ENCODE data around the gene CCL21.

The CCL21 gene

GRCh38 chr9:34665067-34665380 is 44.9 kb downstream of the CCL21 start:
- ATAC-seq = no peak; the same call in 2 of the 3 replicates
- no peak for TF ChIP-seq ZNF8 (CRISPR knock-in tag; IDR thresholded peaks at IDR 0.05)
- no peak for TF ChIP-seq PATZ1 (CRISPR knock-in tag; IDR thresholded peaks at IDR 0.05; ENCODE audit: borderline replicate concordance)
- TF ChIP-seq POU6F1 (CRISPR knock-in tag; IDR thresholded peaks at IDR 0.05; ENCODE audit: borderline replicate concordance, low read depth) = no peak
- TF ChIP-seq ZFP3 (CRISPR knock-in tag; IDR thresholded peaks at IDR 0.05) = no peak
- TF ChIP-seq CREB5 (CRISPR knock-in tag; IDR thresholded peaks at IDR 0.05; ENCODE audit: low read depth) = no peak
- no peak for TF ChIP-seq TCF4 (CRISPR knock-in tag; IDR thresholded peaks at IDR 0.05; ENCODE audit: borderline replicate concordance)
- no peak for TF ChIP-seq ARNTL (CRISPR knock-in tag; IDR thresholded peaks at IDR 0.05; ENCODE audit: borderline replicate concordance, low read depth)
- no peak for TF ChIP-seq ZNF70 (CRISPR knock-in tag; IDR thresholded peaks at IDR 0.05)
- no peak for TF ChIP-seq GLIS3 (CRISPR knock-in tag; IDR thresholded peaks at IDR 0.05)

- peak; percentile 80 for ATAC-seq
These were observed 45.5 kb downstream of the CCL21 start for GRCh38 chr9:34664281-34665066.

More at GRCh38 chr9:34664281-34665066, 45.5 kb downstream of the CCL21 start:
- TF ChIP-seq RARB (CRISPR knock-in tag; IDR thresholded peaks at IDR 0.05) (no peak), CSRNP3 (CRISPR knock-in tag; IDR thresholded peaks at IDR 0.05) (no peak), ZFP3 (CRISPR knock-in tag; IDR thresholded peaks at IDR 0.05) (no peak), TSHZ2 (CRISPR knock-in tag; IDR thresholded peaks at IDR 0.05) (no peak), OSR1 (CRISPR knock-in tag; IDR thresholded peaks at IDR 0.05) (no peak), BACH2 (CRISPR knock-in tag; IDR thresholded peaks at IDR 0.05; ENCODE audit: borderline replicate concordance) (no peak), ZNF8 (CRISPR knock-in tag; IDR thresholded peaks at IDR 0.05) (no peak), PPARA (CRISPR knock-in tag; IDR thresholded peaks at IDR 0.05; ENCODE audit: borderline replicate concordance) (no peak), POU6F1 (CRISPR knock-in tag; IDR thresholded peaks at IDR 0.05; ENCODE audit: borderline replicate concordance, low read depth) (no peak), PATZ1 (CRISPR knock-in tag; IDR thresholded peaks at IDR 0.05; ENCODE audit: borderline replicate concordance) (no peak), ZNF70 (CRISPR knock-in tag; IDR thresholded peaks at IDR 0.05) (no peak), GLIS3 (CRISPR knock-in tag; IDR thresholded peaks at IDR 0.05) (no peak)
